HG02623 (cell line): ENCODE results near the gene HNRNPA1L2.
"Not testable (repeated sequence)": the region's sequence is repeated elsewhere in the genome, so short reads cannot be mapped to it uniquely, and the experiment has no call there.

Experiments
- ATAC-seq: cut with Tn5 transposase; IDR thresholded peaks from one replicate; pipeline ENCODE4 v1.9.1; 2021; ENCODE audit warnings: moderate library complexity; ENCODE audit not compliant: unreplicated experiment

The HNRNPA1L2 gene

DNA sequence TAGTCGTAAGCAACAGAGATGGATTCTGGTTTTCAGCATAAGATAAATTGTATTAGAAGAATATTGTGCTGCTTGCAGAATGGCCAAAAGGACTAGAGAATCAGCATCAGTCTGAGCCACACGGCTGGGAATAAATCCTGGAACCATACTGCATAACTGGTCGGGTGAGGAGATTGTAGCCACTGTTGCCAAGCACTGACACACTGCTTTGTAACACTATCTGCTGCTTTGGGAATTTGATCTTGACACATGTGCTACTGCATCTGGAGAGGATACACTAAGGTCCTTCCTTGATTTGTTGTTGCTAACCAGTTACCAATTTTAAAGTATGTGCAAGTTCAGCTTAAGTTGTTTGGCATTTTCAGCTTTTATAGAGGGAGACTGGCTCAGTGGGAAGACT lies 1.9 kb downstream of the HNRNPA1L2 start:
- ATAC-seq = no peak

DNA sequence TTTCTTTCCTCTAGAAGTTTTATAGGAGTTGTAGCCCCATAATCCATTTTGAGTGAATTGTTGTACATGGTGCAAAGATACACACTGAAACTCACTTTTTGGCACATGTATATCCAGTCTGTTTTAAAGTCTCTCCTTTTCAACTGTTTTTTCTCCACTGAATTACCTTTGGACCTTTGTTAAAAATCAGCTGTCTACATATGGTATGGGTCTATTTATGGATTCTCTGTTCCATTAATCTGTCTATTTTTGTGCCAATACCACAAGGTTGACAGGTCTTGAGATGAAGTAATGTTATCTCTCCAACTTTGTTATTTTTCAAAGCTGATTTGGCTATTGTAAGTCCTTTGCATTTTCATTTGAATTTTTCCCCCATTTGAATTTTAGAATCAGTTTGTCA lies 4.7 kb downstream of the HNRNPA1L2 start:
- ATAC-seq = no peak

DNA sequence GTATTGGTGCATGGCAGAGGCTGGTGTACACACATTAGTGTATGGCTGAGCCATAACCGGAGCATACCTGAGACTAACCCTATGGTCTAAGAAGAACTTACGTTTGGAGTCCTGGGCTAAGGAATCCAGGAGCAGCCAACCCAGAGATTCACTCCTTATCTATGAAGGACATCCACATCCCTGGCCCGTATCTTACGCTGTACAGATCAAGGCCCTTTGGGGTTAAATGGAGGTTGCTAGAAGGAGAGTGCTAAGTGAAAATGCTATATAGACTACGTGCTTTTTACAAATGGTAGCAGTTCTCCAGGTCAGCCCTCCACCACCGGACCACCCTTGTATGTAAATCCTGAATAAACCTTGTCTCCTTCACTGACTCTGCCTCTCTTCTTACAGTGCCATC lies 8.5 kb downstream of the HNRNPA1L2 start:
- no peak for ATAC-seq

DNA sequence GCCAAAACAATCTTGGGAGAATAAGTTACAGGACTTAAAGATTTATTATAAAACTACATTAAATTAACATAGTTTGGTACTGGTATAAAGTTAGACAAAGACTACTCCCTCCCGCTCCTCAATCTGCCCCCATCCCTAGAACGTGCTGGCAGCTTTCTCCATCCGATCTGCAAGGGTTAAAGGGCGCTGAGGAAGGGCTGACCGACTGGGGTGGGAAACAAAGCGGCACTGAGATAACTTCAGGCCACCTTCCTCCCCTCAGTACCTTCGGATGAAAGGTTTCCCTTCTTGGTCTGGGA lies 9.6 kb downstream of the HNRNPA1L2 start:
- peak; percentile 2 for ATAC-seq

DNA sequence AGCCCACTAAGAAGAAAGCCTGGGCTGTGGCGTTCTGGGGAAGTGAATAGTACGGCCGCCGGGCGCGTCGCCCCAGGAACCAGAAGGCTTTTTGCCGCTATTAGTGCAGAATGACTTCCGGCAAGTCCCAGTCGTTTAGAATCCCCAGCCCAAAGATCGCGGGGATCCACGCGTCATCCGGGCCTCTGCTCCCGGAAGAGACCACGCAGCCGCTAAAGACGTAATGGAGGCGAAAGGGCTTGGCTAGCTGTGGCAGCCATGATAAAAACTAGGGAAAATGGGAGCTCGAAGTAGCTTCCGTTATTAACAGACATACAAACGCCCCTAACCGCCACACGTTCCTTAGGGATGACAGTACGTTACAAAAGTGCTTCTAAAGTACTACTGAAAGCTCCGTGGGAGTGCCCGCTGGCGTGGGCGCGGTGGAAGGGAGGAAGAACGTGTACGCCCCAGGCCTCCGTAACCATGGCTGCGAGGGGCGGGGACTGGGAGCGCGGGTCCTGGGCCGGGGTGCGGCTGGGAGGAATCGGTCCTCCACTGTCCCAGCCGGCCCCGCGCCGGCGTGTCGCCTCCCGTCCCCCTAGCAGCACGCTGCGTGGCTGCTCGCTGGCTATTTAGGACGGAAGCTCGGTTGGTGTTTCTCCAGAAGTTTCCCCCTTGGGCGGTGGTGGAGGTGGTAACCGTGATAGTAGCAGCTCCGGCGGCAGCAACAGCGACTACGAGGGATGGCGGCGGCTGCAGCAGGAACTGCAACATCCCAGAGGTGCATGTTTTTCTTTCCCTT lies 10.2 kb downstream of the HNRNPA1L2 start, which contains the start of gene SUGT1:
TSS of gene SUGT1 (plus strand) at position 641 of the 784 bp plus-strand sequence. CDS start at position 726, 85 bp downstream.
- peak; percentile 93 for ATAC-seq

DNA sequence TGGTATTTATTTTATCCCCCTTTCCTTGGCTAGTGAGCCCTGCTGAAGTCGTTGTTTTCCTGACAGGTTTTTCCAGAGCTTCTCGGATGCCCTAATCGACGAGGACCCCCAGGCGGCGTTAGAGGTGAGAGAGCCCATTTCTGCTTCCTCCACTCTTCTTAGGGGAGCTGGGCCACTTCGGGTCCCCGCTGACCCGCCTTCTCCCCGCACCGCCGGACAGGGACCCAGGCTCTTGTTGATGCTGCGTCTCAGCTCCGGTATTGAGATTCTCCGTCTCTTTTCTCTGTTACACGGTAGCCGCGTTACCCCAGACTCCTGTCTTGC lies 10.7 kb downstream of the HNRNPA1L2 start:
- peak; percentile 22 for ATAC-seq

DNA sequence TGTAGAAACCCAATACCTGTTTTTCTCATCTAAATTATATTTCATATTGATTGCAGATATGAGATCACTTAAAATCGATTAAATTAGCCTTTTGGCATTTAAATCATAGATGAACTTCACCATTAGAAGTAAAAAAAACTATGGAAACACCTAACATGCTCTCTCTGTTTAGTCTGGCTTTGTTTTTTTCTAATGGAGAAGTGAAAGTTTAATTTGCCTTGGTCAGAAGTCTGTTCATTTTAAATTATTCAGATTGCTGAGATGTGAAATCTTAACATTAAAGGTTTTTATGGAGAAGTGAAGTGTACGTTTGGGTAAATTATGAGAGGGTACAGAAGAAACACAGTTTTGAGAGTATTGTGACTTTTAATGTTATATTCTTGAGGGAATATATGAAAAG lies 17.1 kb downstream of the HNRNPA1L2 start:
- ATAC-seq = no peak

DNA sequence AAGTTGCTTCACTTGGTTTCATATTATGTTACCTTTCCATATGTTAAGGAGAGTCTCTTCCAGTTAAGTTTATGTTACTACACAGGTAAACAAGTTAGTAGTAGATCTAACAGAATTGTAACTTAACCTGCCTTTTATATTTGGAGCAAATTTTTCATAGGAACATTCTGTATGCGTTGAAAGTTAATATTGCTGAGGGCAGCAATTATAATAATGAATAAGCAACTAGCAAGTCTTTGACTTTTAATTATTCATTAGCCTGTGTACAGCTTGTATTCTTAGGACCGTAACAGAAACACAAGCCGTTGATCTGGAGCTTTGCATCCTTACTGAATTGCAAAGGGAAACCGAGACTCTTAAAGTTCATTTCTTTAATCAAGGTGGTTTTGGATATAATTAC lies 22.0 kb downstream of the HNRNPA1L2 start:
- ATAC-seq = no peak

DNA sequence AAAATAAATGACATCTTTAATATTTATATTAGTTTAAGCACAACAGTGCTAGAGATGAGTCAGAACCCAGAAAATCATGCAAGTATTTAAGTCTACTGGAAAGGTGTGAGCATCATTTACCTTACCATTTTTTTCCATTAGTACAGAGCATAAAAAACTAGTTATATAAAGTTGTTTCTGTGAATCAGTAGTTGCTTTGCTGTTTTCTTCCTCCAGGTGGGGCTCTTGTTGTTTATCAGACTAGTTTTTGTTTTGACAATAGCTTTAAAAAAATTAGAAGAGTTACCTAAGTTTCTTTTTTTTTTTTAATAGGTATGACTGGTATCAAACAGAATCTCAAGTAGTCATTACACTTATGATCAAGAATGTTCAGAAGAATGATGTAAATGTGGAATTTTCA lies 23.1 kb downstream of the HNRNPA1L2 start:
- ATAC-seq = no peak

DNA sequence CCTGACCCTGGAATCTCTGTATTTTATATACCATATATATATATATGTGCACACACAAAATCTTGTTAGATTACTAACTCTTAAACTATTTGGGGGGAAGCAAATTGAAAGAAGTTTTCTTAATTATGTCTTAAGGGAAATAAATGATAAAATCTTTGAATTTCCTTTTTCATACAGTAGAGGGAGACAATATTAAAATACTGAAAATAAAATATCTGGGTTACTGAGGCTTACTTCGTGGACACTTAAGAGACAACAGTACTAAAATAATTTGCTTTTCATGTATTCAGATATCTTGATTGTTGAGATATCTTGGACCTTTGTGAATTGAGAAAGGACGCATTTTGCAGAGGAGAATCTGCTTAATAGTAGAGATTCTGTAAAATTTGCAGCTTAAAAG lies 27.4 kb downstream of the HNRNPA1L2 start:
- ATAC-seq = no peak

DNA sequence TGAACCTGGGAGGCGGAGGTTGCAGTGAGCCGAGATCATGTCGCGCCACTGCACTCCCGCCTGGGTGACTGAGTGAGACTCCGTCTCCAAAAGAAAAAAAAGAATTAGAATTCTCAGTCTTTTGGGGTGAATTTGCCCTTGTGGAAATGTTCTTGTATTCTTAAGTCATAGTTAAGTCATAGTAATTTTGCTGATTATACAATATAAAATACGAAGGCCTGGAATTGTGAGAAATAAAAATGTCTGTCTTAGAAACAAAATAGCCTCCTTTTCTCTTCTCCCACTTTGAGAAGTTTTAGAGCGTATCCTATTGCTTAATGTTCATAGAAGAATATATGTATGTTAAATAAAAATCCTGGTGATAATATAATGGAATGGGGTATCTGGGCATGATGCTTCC lies 28.5 kb downstream of the HNRNPA1L2 start:
- no peak for ATAC-seq

DNA sequence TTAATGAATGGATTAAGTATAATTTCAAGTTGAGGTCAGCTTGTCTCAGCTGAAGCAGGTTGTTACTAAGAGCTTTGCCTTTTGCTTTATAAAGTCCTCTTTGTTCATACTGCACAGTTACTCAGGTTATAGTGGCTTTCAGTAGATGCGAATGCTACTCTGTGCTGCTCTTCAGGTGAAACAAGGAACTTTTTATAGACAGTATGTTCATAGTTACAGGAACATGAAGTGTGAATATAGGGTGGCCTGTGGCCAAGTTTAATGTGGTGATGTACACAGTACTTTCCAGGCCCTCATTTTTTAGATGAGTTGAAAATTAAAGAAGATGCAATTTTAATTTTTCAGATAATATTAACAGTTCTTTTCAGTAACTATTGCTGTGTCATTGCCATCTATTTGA lies 31.2 kb downstream of the HNRNPA1L2 start:
- ATAC-seq = no peak

DNA sequence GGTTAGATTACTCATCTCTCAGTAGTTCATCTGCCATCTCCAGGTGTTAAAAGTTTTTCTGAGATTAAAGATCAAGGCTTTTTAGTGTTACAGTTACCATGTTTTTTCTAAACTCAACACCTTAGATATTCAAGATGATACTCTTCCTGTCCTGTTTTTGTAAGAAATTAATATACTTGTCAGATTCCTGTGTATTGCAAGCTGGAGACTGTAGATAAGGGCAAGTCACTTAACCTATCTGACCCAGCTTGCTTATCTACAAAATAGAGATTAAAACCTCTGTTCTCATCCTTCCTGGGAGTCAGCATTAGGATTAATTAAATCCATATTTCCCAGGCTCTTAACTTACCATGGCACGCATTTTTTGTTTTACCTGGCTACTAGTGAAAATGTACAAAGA lies 35.6 kb downstream of the HNRNPA1L2 start:
- no peak for ATAC-seq

DNA sequence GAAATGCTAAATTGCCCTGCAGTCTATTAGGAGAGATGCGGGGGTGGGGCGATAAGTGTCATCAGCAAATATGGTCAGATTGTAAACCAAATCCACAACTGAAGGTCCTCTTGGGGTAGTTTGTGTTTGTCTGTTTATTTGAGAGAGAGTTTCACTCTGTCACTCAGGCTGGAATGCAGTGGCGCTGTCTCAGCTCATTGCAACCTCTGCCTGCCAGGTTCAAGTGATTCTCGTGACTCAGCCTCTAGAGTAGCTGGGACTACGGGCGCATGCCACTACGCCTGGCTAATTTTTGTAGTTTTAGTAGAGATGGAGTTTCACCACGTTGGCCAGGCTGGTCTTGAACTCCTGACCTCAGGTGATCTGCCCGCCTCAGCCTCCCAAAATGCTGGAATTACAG lies 43.6 kb downstream of the HNRNPA1L2 start:
- ATAC-seq = not testable (repeated sequence)

DNA sequence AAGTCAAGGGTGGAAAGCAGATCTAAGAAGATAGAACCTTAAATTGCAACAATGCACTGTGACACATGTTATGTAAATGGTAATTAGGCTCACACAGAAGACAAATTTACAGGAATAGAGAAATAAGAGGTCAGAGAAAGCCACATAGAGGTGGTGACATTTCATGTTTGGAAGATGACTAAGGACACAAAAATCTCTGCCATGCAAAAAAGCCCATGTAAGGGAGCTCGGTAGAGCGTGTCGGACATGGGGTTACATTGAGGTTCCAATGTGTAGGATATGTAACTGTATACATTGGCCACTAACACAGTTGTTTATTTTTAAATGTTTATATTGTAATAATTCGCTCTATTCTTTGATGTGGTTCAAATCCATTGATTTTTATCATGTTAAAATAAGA lies 44.1 kb downstream of the HNRNPA1L2 start:
- ATAC-seq = no peak
